Transverse colon (tissue), 3 donors: Measurements from ENCODE around the gene CDH22.

Source experiments
- CTCF ChIP-seq, 5 experiments: fragments of 200-600 bp in 3 of 5; fragments of 450-650 bp in 2 of 5; sonication (generic) in 3 of 5; IDR thresholded peaks; 1 replicate in 2 of 5; 2 replicates in 3 of 5; pipeline ENCODE4 v1.5.1; 2016 to 2017; ENCODE audit warnings: antibody characterized with exemption in 5 of 5, inconsistent platforms in 3 of 5, mild to moderate bottlenecking in 2 of 5, moderate library complexity in 1 of 5
- EP300 ChIP-seq: sonication (generic); formaldehyde crosslinking; IDR thresholded peaks from one replicate; pipeline ENCODE4 v1.6.1; 2017; ENCODE audit warnings: antibody characterized with exemption, low read depth
- POLR2A ChIP-seq: fragments of 450-650 bp; IDR thresholded peaks from one replicate; pipeline ENCODE4 v1.6.1; 2016; ENCODE audit warnings: antibody characterized with exemption, mild to moderate bottlenecking, moderate library complexity

- TF ChIP-seq CTCF (IDR thresholded peaks at IDR 0.05) (no peak), EP300 (no peak), POLR2A (no peak)
These were observed 23.2 kb downstream of the CDH22 start for GRCh38 chr20:46285072-46285471.
